Activated naive CD4-positive, alpha-beta T cell treated with anti-CD3 and anti-CD28 coated beads, Interleukin-2, amount 10 ng/mL, durations not matched to agents 7 days and 5 days (primary cell): ENCODE measurements around the gene CCDC122.

Experiments
- CTCF ChIA-PET: fragments of 350-600 bp; sonication (Branson Sonifier 250); formaldehyde crosslinking; loops from one replicate; lab custom pipeline; 2021; ENCODE audit warnings: antibody characterized with exemption; lab: Charles Lee
- DNase-seq: peaks from one replicate; pipeline ENCODE4 v3.0.0-alpha.2; 2020
- H3K27ac Mint-ChIP-seq: one replicate; pipeline ENCODE4 v1.8.0; 2021; ENCODE audit warnings: mild to moderate bottlenecking, moderate library complexity, mixed read lengths
- H3K27me3 Mint-ChIP-seq: one replicate; pipeline ENCODE4 v1.8.0; 2021; ENCODE audit warnings: mild to moderate bottlenecking, mixed read lengths
- H3K36me3 Mint-ChIP-seq: one replicate; pipeline ENCODE4 v1.8.0; 2021; ENCODE audit warnings: mixed read lengths
- H3K4me1 Mint-ChIP-seq: one replicate; pipeline ENCODE4 v1.8.0; 2021; ENCODE audit warnings: mixed read lengths
- H3K4me3 Mint-ChIP-seq: one replicate; pipeline ENCODE4 v1.8.0; 2021; ENCODE audit warnings: mild to moderate bottlenecking, moderate library complexity, mixed read lengths
- H3K9me3 Mint-ChIP-seq: one replicate; pipeline ENCODE4 v1.8.0; 2021; ENCODE audit warnings: mixed read lengths

Gene CCDC122

DNA sequence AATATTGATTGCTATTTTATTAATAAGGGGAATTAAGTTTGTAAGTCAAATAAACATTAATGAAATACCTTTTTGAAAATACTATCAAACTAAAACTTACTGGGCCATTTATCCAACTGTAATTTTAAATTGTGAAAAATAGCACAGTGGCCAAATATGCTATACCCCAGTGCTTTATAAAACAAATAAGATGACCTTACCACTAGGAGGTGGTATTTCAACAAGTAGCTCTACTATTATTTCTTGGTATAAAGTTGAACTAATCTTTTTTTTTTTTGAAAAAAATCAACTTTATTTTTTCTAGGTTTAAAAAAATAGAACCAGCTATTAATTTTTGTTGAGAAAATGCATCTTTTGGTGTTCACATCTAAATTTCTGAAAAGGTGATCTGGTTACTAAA is 14.9 kb upstream of the CCDC122 start:
- Mint-ChIP-seq H3K27me3 (no peaks in the 10 kb centered on the region), H3K4me3 (no peak overlapping the region), H3K27ac (no peak overlapping the region), H3K4me1 (peaks cover 3% of the 10 kb centered on the region), H3K36me3 (no peaks in the 10 kb centered on the region), H3K9me3 (no peaks in the 10 kb centered on the region)
- CTCF ChIA-PET: interaction anchor here (0.6 to 2.0 kb wide), 5 partner anchors 11 to 749 kb away, joined by 3 to 4 read pairs (median 3); no protein-coding TSS in a partner anchor
- DNase-seq: no peak

DNA sequence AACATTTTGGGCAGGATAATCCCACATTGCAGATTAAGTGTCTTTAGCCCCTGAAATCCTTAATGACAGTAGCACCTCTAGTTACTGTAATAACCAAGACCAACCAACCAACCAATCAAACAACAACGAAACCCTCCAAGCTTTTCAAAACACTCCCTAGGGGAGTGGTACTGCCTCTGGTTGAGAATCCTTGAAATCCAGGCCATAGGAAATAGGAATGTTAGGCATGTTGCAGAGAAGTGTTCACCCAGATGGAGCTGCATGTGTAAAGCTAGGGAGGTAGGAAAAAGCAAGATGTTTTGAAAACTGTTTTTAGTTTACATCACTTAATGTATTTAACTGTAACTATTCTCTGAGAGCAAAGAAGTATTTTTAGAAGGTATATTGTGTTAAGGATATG is 4.7 kb upstream of the CCDC122 start:
- peaks cover 9% of the 10 kb centered on the region for H3K4me1 Mint-ChIP-seq

DNA sequence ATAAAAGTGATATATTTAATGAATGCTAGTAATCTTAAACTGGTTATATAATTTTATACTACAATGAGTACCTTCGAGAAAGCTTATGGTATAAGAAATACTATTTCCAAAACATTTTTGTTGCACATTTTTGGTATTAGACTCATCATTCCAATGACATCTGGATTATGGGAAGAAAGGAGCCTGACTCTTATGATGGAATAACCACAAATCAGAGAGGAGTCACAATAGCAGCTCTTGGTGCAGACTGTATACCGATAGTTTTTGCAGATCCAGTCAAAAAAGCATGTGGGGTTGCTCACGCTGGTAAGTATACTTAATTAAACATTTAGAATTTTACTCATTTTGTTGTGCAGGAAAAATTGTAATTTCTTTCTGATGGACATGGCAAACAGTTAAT is 4.1 kb upstream of the CCDC122 start:
- Mint-ChIP-seq H3K4me3 (no peak overlapping the region), H3K36me3 (peaks cover 3% of the 10 kb centered on the region), H3K4me1 (peaks cover 10% of the 10 kb centered on the region), H3K27me3 (peaks cover 13% of the 10 kb centered on the region), H3K27ac (no peak overlapping the region), H3K9me3 (no peaks in the 10 kb centered on the region)
- no peak for DNase-seq
- CTCF ChIA-PET: no interaction called here

More for the DNA sequence above, 4.7 kb upstream of the CCDC122 start:
- H3K27me3 Mint-ChIP-seq: peaks cover 11% of the 10 kb centered on the region
- no peak overlapping the region for H3K4me3 Mint-ChIP-seq
- H3K36me3 Mint-ChIP-seq: peaks cover 3% of the 10 kb centered on the region
- H3K27ac Mint-ChIP-seq: no peak overlapping the region
- CTCF ChIA-PET: no interaction called here
- no peak for DNase-seq
- no peaks in the 10 kb centered on the region for H3K9me3 Mint-ChIP-seq

DNA sequence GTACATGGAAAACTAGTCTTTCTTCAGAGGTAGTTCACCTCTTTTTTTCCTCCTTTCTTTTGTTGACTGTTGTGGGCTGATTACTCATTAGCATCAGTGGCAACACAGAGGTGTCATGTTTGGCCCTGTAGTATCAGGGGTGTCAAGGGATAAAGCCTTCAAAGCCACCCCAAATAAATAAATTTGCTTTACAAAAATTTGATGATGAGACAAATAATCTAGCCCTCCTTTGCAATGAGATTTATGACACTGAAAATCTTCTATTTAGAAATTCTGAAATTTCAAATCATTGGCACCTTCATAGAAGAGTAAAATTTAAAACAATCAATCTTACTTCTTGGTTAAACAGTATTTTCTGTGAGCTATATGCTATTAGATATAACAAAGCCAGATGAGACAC is 2.0 kb upstream of the CCDC122 start:
- H3K27me3 Mint-ChIP-seq: peaks cover 13% of the 10 kb centered on the region
- CTCF ChIA-PET: interaction anchor here (1.7 kb wide), 1 partner anchor 13 kb away, joined by 4 read pairs; no protein-coding TSS in a partner anchor

DNA sequence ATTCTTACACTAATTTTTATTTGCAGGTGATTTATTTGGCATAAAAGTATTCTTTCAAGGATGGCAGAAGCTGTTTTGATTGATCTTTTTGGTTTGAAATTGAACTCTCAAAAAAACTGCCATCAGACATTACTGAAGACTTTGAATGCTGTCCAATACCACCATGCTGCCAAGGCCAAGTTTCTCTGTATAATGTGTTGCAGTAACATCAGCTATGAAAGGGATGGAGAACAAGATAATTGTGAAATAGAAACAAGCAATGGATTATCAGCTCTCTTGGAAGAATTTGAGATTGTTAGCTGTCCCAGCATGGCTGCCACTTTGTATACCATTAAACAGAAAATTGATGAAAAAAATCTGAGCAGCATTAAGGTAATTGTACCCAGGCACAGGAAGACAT is 1.4 kb upstream of the CCDC122 start:
- H3K4me1 Mint-ChIP-seq: peaks cover 14% of the 10 kb centered on the region
- CTCF ChIA-PET: interaction anchor here (1.7 kb wide), 1 partner anchor 13 kb away, joined by 4 read pairs; no protein-coding TSS in a partner anchor
- H3K27ac Mint-ChIP-seq: no peak overlapping the region
- H3K36me3 Mint-ChIP-seq: peaks cover 3% of the 10 kb centered on the region
- no peak for DNase-seq
- no peaks in the 10 kb centered on the region for H3K9me3 Mint-ChIP-seq
- H3K27me3 Mint-ChIP-seq: peaks cover 13% of the 10 kb centered on the region
- no peak overlapping the region for H3K4me3 Mint-ChIP-seq

More for the DNA sequence above, 2.0 kb upstream of the CCDC122 start:
- no peak overlapping the region for H3K4me3 Mint-ChIP-seq
- peaks cover 14% of the 10 kb centered on the region for H3K4me1 Mint-ChIP-seq
- H3K27ac Mint-ChIP-seq: no peak overlapping the region
- DNase-seq: no peak
- no peaks in the 10 kb centered on the region for H3K9me3 Mint-ChIP-seq
- peaks cover 3% of the 10 kb centered on the region for H3K36me3 Mint-ChIP-seq

DNA sequence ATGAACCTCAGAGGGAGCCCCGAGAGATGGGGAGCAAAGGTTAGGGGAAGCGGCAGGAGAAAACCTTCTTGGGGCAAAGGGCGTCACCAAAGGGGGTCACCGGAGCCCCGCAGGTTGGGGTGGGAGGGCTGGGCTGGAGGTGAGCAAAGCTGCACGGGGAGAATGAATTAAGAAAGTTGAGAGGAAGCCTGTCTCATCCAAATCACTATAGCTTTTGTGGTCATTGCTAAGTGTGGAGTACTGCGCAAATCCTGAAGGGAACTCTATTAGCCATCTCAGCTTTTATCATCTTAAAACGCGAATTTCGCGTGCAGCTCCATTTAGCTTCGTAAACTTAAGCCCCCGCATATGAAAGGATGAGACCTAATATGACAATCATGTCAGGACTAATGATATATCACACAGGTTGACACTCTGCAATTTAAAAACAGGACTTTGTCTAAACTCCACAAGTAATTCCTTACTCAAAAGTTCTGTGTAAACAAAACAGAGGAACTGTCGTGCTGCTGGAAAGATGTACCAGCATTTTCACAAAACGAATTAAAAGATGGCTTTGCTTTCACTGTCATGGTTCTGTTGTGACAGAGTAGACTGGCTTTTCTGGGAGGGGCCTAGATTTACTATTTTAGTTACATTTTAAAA is 795 bp upstream of the CCDC122 start:
- H3K36me3 Mint-ChIP-seq: peaks cover 3% of the 10 kb centered on the region
- H3K27me3 Mint-ChIP-seq: peaks cover 13% of the 10 kb centered on the region
- H3K4me3 Mint-ChIP-seq: peak overlapping the region; percentile 83
- DNase-seq: no peak
- H3K4me1 Mint-ChIP-seq: peaks cover 14% of the 10 kb centered on the region
- H3K9me3 Mint-ChIP-seq: no peaks in the 10 kb centered on the region
- CTCF ChIA-PET: no interaction called here
- peak overlapping the region; percentile 62 for H3K27ac Mint-ChIP-seq

DNA sequence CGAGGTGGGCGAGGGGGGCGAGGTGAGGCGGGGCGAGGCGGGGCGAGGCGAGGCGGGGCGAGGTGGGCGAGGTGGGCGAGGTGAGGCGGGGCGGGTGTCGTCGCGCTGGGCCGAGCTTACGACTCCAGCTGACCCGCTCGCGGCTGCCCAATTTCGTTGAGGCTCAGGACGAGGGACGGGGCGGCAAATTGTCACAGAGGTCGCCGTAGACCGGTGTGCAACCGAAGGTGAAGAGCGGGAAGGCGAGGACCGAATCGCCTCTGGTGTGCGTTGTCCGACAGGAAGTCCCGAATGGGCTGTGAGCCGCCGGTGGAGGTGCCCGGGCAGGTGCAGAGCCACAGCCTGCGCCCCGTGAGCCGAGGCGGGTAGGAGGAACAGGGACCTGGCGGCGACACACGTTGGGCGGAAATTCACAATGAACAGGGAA is 228 bp upstream of the CCDC122 start, which contains the start of gene LACC1:
Gene LACC1 (plus strand): TSS at position 150 of the 427 bp plus-strand sequence. CDS start 1,082 bp downstream, outside the sequence.
- Mint-ChIP-seq H3K4me1 (peaks cover 14% of the 10 kb centered on the region), H3K36me3 (peaks cover 3% of the 10 kb centered on the region), H3K4me3 (peak within 1 kb of the TSS; percentile 83), H3K9me3 (no peaks in the 10 kb centered on the region), H3K27me3 (peaks cover 13% of the 10 kb centered on the region), H3K27ac (peak within 1 kb of the TSS; percentile 68)
- peak; percentile 57 for DNase-seq
- CTCF ChIA-PET: no interaction called here

DNA sequence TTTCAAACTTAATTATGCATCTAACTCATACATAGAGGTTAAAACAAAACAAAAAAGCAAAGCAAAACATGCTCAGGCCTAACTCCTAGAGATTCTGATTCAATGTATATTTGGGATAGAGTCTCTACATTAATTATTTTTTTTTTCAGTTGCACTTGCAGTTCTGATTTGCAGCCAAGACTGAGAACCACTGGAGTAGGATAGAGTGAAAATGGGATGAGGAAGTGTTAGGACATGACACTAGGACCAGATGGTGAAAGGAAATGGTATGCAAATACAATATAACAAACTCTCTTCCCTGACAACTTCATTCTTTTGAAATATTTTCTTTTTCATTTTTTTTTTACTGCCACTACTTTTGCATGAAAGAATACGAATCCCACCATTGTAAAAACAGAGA is 1.8 kb downstream of the CCDC122 start:
- H3K36me3 Mint-ChIP-seq: peaks cover 3% of the 10 kb centered on the region
- no peak for DNase-seq
- H3K4me3 Mint-ChIP-seq: no peak overlapping the region
- peaks cover 14% of the 10 kb centered on the region for H3K4me1 Mint-ChIP-seq
- CTCF ChIA-PET: interaction anchor here (1.0 kb wide), 1 partner anchor 74 kb away, joined by 3 read pairs; no protein-coding TSS in a partner anchor
- peaks cover 13% of the 10 kb centered on the region for H3K27me3 Mint-ChIP-seq
- no peaks in the 10 kb centered on the region for H3K9me3 Mint-ChIP-seq
- H3K27ac Mint-ChIP-seq: no peak overlapping the region

DNA sequence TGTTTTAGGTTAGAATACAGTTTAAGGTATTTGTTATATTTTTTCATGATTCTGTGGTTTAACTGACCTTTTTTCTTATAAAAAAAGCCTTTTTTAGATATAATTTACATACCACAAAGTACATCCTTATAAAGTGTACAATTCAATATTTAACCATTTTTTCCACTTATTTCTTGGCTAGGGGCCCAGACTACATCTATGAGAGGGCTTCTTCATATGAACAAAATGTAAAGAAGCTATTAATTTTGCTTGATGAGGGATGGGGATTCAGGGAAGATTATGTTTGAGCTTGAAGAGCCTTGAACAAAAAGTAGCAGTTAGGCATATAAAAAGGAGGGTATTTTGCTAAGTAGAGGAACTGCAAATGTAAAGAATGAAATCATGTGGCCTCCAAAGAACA is 2.2 kb downstream of the CCDC122 start:
- no peak overlapping the region for H3K27ac Mint-ChIP-seq
- no peak overlapping the region for H3K4me3 Mint-ChIP-seq

DNA sequence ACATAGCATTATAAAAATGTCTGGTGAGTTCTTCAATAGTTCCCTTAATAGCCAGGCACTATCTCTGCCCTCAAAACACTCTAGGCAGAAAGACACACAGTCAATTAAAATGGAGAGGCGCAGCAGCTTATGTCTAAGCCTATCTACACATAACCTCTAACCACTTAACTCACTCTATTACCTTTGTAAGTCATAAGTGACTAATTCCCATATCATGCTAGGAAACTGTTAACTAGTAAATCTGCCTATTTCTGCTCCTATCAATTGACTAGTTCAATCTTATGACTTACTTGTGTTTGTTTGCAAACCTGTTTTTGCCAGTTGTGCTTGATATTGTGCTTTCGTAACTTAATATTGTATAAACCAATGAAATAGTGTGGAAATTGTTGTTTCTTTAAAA is 3.2 kb downstream of the CCDC122 start:
- H3K9me3 Mint-ChIP-seq: no peaks in the 10 kb centered on the region
- DNase-seq: no peak
- no peak overlapping the region for H3K4me3 Mint-ChIP-seq
- H3K36me3 Mint-ChIP-seq: peaks cover 3% of the 10 kb centered on the region
- CTCF ChIA-PET: interaction anchor here (0.8 kb wide), 1 partner anchor 93 kb away, joined by 4 read pairs; no protein-coding TSS in a partner anchor
- H3K27ac Mint-ChIP-seq: no peak overlapping the region
- peaks cover 14% of the 10 kb centered on the region for H3K4me1 Mint-ChIP-seq
- H3K27me3 Mint-ChIP-seq: peaks cover 13% of the 10 kb centered on the region

More for the DNA sequence above, 2.2 kb downstream of the CCDC122 start:
- no peak for DNase-seq
- Mint-ChIP-seq H3K36me3 (peaks cover 3% of the 10 kb centered on the region), H3K4me1 (peaks cover 14% of the 10 kb centered on the region), H3K9me3 (no peaks in the 10 kb centered on the region), H3K27me3 (peaks cover 13% of the 10 kb centered on the region)
- CTCF ChIA-PET: interaction anchor here (1.0 kb wide), 1 partner anchor 73 kb away, joined by 3 read pairs; no protein-coding TSS in a partner anchor

DNA sequence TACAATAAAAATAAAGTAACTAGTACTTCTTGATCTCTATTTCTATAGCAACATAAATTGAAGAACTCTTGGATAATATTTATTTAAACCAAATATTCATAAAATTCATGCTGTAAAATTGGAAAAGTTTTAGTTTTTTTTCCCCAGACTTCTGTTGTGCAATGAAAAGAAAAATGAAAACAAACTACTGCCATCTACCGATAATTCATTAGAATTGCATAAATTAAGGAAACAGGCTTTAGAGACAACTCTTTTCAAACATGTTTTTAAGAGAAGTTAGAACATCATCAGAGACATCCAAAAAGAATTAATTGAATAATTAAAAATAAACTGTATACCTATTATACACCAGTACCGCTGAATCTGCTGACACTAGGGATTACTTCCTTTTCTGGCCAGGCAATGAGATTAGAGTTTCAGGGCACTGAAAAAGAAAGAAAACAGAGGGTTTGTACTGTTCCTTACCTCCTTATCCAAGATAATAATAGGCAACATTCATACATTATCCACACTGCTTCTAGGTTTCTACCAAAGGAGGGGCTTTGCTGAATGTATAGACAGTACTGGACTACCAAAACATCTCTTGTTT is 4.9 kb downstream of the CCDC122 start:
- H3K4me3 Mint-ChIP-seq: no peak overlapping the region
- CTCF ChIA-PET: interaction anchor here (0.6 to 1.3 kb wide), 2 partner anchors 790 to 904 kb away, joined by 3 read pairs; no protein-coding TSS in a partner anchor

DNA sequence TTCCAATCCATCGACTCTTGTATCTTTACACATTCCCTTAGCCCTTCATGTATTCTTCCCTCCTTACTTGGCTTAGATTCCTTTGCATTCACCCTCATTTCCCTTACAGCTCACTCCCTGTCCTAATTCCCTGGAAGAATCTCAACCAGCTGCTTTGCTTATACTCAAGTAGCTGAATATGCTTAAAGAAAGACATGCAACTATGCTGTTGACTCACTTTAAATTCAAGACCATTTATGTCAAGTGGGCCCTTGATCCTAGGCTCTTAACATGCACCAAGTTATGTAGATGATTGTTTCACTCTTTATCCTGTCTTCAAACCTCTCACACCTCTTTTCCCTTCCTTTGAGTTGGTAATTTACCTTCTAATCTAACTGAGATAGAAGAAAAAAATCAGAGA is 7.4 kb downstream of the CCDC122 start:
- CTCF ChIA-PET: interaction anchor here (0.6 kb wide), 1 partner anchor 84 kb away, joined by 3 read pairs; no protein-coding TSS in a partner anchor
- Mint-ChIP-seq H3K27ac (no peak overlapping the region), H3K27me3 (no peaks in the 10 kb centered on the region), H3K9me3 (no peaks in the 10 kb centered on the region), H3K36me3 (no peaks in the 10 kb centered on the region), H3K4me1 (no peaks in the 10 kb centered on the region), H3K4me3 (no peak overlapping the region)
- no peak for DNase-seq

More for the DNA sequence above, 4.9 kb downstream of the CCDC122 start:
- Mint-ChIP-seq H3K36me3 (no peaks in the 10 kb centered on the region), H3K27ac (no peak overlapping the region), H3K27me3 (peaks cover 6% of the 10 kb centered on the region), H3K4me1 (peaks cover 5% of the 10 kb centered on the region), H3K9me3 (no peaks in the 10 kb centered on the region)
- no peak for DNase-seq

DNA sequence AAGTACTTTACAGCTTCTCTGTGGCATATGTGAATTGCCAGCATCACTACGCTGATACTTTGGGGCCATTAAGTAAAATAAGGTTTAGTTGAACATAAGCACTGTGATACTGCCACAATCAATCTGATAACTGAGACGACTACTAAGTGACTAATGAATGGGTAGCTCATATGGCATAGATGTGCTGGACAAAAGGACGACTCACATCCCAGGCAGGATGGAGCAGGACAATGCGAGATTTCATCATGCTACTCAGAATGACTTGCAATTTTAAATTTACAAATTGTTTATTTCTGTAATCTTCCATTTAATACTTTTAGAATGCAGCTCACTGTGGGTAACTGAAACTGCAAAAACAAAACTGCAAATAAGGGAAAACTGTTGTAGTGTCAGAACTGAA is 13.6 kb downstream of the CCDC122 start:
- no peak for DNase-seq
- Mint-ChIP-seq H3K4me3 (no peak overlapping the region), H3K36me3 (no peaks in the 10 kb centered on the region), H3K27me3 (no peaks in the 10 kb centered on the region), H3K9me3 (no peaks in the 10 kb centered on the region), H3K4me1 (no peaks in the 10 kb centered on the region), H3K27ac (no peak overlapping the region)
- CTCF ChIA-PET: no interaction called here

DNA sequence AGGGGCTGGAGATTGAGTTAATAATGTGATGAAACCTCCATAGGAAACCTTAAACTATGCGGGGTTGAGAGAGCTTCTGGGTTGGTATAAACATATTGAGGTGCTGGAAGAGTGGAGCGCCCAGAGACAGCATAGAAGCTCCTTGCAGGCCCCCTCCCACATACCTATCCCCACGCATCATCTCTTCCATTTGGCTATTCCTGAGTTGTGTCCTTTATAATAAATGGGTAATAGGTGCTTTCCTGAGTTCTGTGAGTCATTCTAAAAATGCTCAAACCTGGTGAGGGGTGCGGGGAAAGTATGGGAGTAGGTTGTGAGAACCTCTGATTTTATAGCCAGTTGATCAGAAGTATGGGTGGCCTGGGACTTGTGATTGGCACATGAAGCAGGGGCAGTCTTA is 14.6 kb downstream of the CCDC122 start:
- DNase-seq: no peak
- H3K4me3 Mint-ChIP-seq: no peak overlapping the region
- H3K27me3 Mint-ChIP-seq: no peaks in the 10 kb centered on the region
- no peaks in the 10 kb centered on the region for H3K9me3 Mint-ChIP-seq
- H3K4me1 Mint-ChIP-seq: no peaks in the 10 kb centered on the region
- H3K27ac Mint-ChIP-seq: no peak overlapping the region
- CTCF ChIA-PET: no interaction called here
- H3K36me3 Mint-ChIP-seq: no peaks in the 10 kb centered on the region
